Pons (tissue), 1 donor: ENCODE data around the gene CDK5R1.

Experiments used
- DNase-seq: peaks from one replicate; pipeline ENCODE4 v3.0.0-alpha.2; 2016; ENCODE audit warnings: low spot score

The CDK5R1 gene

GRCh38 chr17:32471652-32472051 is 15.1 kb upstream of the CDK5R1 start:
- no peak for DNase-seq

- no peak for DNase-seq
Measured at GRCh38 chr17:32475258-32475657, 11.5 kb upstream of the CDK5R1 start.

GRCh38 chr17:32477220-32477619 is 9.6 kb upstream of the CDK5R1 start:
- DNase-seq: no peak

GRCh38 chr17:32479074-32479617 is 7.6 kb upstream of the CDK5R1 start:
- DNase-seq: no peak

GRCh38 chr17:32481193-32481592 is 5.6 kb upstream of the CDK5R1 start:
- DNase-seq: no peak

- DNase-seq: no peak
Measured at GRCh38 chr17:32482568-32483320, 4.0 kb upstream of the CDK5R1 start.

DNA sequence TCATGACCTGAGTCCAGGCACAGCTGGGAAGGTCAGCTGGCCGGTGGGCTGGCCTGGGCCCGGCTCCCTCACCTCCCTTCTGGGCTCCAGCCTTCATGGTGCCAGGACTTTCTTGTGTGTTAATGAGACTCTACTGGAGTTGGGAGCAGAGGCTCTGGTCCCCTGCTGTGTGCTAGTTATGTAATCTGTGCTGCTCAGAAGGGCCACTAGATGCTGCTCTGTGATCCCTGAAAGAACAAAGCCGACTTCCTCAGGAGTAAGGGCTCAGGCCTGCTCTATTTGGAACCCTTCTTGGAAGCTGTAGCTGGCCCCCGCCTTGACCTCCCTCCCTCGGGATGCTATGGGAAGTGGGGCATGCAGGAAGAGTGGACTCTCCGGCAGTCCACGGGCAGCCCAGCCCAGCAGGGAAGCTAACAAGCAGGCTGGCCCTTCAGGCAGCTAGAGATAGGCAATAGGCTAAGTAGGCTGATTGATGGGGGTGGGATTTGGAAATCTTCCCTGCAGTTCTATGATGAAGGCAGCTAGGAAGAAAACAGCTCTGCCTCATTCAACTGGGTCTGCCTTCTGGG is 3.3 kb upstream of the CDK5R1 start:
- peak; percentile 96 for DNase-seq

DNA sequence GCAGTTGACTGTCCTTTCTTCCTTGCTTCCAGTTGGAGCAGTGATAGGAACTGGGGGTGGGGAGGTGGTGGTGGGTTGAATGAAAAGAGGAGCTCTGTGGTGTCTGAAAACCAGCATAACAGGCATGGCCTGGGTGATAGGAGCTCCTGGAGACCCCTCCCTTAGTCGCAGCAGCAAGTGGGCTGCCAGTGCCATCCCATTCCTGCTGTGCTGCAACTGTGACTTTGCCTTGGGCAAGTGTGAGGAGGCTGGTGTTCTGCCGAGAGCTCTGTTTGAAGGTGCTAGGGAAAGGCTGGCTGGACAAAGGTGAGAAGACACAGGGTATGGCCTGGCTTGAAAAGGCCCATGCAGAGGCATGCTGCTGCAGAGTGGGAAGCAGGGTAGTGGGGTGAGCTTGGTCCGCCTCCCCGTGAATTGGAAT is 2.7 kb upstream of the CDK5R1 start:
- no peak for DNase-seq

- DNase-seq: no peak
Measured at GRCh38 chr17:32484628-32485027, 2.2 kb upstream of the CDK5R1 start.

GRCh38 chr17:32485261-32486110 is 1.3 kb upstream of the CDK5R1 start:
- no peak for DNase-seq

GRCh38 chr17:32486111-32486700 is 587 bp upstream of the CDK5R1 start:
- peak; percentile 83 for DNase-seq

DNA sequence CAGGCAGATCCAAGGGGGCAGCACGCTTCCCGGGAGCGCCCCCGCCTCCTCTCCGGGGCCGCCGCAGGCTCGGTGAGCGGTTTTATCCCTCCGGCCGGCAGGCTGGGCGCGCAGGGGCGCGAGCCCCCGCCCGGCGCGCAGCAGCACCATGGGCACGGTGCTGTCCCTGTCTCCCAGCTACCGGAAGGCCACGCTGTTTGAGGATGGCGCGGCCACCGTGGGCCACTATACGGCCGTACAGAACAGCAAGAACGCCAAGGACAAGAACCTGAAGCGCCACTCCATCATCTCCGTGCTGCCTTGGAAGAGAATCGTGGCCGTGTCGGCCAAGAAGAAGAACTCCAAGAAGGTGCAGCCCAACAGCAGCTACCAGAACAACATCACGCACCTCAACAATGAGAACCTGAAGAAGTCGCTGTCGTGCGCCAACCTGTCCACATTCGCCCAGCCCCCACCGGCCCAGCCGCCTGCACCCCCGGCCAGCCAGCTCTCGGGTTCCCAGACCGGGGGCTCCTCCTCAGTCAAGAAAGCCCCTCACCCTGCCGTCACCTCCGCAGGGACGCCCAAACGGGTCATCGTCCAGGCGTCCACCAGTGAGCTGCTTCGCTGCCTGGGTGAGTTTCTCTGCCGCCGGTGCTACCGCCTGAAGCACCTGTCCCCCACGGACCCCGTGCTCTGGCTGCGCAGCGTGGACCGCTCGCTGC is 832 bp downstream of the CDK5R1 start:
- DNase-seq: no peak

GRCh38 chr17:32488177-32488542 is 1.4 kb downstream of the CDK5R1 start:
- DNase-seq: no peak

GRCh38 chr17:32488604-32489180 is 1.9 kb downstream of the CDK5R1 start:
- no peak for DNase-seq

DNA sequence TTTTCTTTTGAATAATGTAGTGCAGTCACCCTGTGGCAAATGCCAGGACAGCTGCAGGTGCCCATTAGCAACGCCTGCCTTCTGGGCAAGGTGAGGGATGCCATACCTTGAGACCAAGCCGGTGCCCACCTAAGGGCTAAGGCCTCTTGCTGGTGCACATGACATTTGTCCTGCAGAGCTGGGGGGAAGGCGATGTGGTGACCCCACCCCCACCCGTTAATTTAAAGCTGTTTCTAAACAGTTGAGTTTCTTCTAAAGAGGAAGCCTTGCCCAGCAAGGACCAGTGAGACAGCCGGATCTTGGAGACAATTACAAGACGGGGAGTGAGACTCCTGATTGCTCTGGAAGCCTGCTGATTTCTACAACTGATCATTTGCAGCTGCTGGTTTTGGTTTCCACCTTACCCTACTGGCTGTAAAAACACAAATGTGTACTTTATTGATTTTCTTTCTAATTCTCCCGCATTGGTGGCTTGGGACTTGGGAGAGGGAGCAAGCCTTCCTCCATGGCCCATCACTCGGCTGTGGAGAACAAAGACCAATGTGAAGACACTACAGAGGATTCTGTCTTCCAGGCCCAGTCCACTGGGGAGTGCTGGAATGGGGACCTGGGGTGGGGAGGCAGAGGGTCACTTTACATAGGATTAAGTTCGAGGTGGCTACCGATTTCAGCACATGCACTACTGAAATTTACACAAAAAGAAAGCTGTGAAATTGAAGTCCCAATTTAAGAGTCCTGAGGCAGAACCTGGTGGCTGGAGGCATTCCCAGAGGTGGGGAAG is 2.7 kb downstream of the CDK5R1 start:
- DNase-seq: no peak

DNA sequence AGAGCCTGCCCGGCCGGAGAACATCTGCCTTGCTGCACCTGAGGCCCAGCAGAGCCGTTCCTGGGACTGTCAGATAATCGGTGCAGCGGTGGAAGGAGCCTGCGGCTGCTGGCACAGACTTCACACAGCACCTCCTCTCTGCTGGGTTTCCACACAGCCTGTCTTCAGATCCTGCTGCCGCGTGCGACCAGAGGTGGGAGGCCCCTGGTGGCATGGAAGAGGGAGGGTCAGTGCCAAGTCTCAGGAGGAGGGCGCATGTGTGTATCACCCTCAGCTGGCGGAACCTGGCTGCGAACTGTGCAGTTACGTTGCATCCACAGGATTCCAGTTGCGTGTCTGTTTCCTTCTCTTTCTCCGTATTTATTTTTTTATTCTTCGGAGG is 3.3 kb downstream of the CDK5R1 start:
- DNase-seq: no peak

- DNase-seq: no peak
Measured at GRCh38 chr17:32491371-32492263, 4.8 kb downstream of the CDK5R1 start.

DNA sequence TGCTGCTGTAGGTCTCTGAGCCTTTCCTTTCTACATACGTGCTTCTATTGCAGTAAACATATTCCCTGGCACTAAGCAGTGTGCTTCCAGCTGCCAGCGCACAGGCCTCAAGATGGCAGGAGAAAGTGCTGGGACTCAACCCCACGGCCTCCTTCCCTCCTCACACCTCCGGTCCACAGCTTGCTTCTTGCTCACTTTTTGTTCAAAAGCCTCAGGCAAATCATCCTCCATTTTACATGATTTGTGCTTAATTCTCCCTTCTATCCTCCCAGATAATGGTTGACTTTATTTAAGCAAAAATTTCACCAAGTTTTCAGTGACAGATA is 5.4 kb downstream of the CDK5R1 start:
- no peak for DNase-seq

DNA sequence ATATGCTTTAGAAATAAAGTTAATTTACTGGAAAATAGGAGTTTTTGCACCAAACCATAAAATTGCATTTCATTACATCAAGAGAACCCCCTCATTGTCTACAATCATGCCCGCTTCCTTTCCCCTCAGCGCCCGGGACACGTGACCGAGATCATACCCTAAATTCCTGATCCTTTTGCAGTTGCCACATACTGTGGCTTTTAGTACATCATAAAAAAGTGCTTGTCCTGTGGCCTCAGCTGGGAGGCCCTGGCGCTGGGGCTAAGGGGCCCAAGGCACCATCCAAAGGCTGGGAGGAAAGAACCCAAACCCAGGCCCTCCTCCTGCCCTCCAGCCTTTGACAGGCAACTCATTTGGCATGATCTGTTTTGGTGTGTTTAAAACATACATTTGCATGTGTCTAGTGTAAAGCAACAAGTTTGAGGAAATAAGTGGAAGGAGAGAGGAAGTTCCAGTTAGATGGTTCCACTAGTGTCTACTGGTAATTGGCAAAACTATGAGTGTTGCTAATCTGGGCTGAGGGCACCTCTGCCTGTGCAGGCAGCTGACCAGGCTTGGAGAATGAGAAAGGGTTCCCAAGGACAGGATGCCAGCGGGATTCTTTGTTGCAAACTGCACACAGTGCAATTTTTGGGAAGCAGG is 6.0 kb downstream of the CDK5R1 start:
- DNase-seq: no peak
